WERI-Rb-1 (cell line): ENCODE data around the gene CILP.

Experiments used
- DNase-seq: peaks from one replicate; pipeline ENCODE4 v3.0.0-alpha.2; 2020
- H3K27ac ChIP-seq: fragments of 250-450 bp; sonication (Bioruptor Pico); 2 replicates; pipeline ENCODE4 v1.5.1; 2020; ENCODE audit warnings: mild to moderate bottlenecking, moderate library complexity
- H3K27me3 ChIP-seq: fragments of 250-450 bp; sonication (Bioruptor Pico); 2 replicates; pipeline ENCODE4 v1.5.1; 2021; ENCODE audit warnings: mild to moderate bottlenecking, low read depth, moderate library complexity; ENCODE audit not compliant: insufficient read depth, severe bottlenecking
- H3K36me3 ChIP-seq: fragments of 250-450 bp; sonication (Bioruptor Pico); 2 replicates; pipeline ENCODE4 v1.5.1; 2020; ENCODE audit warnings: mild to moderate bottlenecking, moderate library complexity
- H3K4me3 ChIP-seq: 2 replicates; pipeline ENCODE4 v1.5.1; 2011; ENCODE audit warnings: low read depth, mild to moderate bottlenecking, control low read depth, low read length
- H3K9me3 ChIP-seq: fragments of 250-450 bp; sonication (Bioruptor Pico); 2 replicates; pipeline ENCODE4 v1.5.1; 2021; ENCODE audit warnings: mild to moderate bottlenecking, moderate library complexity; ENCODE audit not compliant: severe bottlenecking
- TF ChIP-seq, protein P1 (sequence below): IDR thresholded peaks from 2 replicates; pipeline ENCODE4 v1.5.1; 2011; ENCODE audit warnings: low read depth, mild to moderate bottlenecking, control low read depth, inconsistent platforms, low read length

The CILP gene

DNA sequence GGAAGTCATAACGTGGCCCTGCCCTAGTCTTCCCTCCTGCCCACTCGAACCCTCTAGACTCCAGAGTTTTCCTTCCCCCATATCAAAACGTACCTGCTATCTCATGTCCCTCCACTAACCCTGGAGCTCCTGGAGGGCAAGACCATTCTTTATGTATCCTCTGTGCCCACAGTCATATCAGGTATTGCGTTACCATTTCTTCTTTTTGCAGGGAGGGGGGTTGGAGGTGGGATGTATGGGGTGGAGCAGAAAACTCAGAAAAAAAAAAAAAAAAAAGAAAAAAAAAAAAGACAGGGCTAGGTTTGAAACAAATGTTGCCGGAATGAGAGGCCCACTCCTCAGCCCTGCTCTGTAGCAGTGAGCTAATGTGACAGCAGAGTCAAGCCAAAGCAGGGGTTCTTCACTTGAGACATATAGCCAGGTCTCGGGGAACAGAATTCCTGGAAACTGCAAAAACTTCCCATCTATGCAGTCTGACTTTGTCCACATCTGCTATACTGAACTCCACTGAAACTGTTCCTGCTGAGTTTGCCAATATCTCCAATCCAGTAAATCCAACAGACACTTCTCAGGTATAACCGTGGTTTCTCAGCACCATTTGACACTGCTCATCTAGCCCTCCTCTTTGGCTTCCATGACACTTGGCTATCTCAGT lies 44.3 kb upstream of the CILP start:
- TF ChIP-seq, protein P1, sequence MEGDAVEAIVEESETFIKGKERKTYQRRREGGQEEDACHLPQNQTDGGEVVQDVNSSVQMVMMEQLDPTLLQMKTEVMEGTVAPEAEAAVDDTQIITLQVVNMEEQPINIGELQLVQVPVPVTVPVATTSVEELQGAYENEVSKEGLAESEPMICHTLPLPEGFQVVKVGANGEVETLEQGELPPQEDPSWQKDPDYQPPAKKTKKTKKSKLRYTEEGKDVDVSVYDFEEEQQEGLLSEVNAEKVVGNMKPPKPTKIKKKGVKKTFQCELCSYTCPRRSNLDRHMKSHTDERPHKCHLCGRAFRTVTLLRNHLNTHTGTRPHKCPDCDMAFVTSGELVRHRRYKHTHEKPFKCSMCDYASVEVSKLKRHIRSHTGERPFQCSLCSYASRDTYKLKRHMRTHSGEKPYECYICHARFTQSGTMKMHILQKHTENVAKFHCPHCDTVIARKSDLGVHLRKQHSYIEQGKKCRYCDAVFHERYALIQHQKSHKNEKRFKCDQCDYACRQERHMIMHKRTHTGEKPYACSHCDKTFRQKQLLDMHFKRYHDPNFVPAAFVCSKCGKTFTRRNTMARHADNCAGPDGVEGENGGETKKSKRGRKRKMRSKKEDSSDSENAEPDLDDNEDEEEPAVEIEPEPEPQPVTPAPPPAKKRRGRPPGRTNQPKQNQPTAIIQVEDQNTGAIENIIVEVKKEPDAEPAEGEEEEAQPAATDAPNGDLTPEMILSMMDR: no peak
- H3K27ac ChIP-seq: no peak overlapping the region
- no peak overlapping the region for H3K4me3 ChIP-seq
- DNase-seq: no peak
- H3K36me3 ChIP-seq: peaks cover 31% of the 10 kb centered on the region
- no peaks in the 10 kb centered on the region for H3K9me3 ChIP-seq
- no peaks in the 10 kb centered on the region for H3K27me3 ChIP-seq

DNA sequence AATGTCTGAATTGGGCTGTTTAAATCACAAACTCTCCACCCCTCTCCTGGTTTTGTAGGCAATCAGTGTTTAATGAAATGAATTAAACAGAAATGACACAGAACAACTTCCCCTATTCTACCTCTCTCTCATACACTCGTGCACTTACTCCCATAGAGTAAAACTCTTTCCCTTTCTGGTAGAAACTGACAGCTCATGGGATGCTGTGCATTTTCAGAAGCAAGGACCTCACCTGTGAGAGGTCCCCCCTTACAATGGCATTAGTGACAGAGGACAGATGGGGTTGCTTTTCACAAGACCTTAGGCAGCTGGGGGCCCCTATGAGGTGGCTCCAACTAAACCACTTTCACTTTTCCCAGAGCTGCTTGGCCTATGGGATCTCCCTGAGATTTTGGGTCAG lies 43.5 kb upstream of the CILP start:
- Histone ChIP-seq H3K9me3 (no peaks in the 10 kb centered on the region), H3K4me3 (no peak overlapping the region), H3K27me3 (no peaks in the 10 kb centered on the region), H3K27ac (no peak overlapping the region), H3K36me3 (peaks cover 25% of the 10 kb centered on the region)
- TF ChIP-seq, protein P1: no peak
- no peak for DNase-seq

DNA sequence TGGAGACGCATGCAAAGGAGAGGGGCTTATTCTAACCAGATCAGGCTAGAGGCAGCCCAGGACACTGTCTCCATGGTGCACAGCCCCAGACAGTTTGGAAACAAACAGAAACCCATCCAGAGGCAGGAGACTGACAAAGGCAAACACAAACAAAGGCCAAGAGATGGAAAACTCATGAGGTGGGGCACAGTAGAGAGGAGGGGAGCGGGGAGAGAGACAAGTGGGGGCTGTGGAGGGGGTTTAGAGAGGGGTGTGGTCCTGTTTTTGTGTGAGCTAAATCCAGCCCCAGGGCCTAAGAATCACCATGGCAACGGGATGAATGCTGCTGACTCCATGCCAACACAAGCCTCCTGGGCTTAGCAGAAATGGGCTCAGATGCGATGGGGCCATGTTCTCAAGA lies 43.1 kb upstream of the CILP start:
- no peaks in the 10 kb centered on the region for H3K9me3 ChIP-seq
- DNase-seq: no peak
- TF ChIP-seq, protein P1: no peak
- H3K36me3 ChIP-seq: peaks cover 22% of the 10 kb centered on the region
- no peak overlapping the region for H3K4me3 ChIP-seq
- H3K27ac ChIP-seq: no peak overlapping the region
- H3K27me3 ChIP-seq: no peaks in the 10 kb centered on the region

DNA sequence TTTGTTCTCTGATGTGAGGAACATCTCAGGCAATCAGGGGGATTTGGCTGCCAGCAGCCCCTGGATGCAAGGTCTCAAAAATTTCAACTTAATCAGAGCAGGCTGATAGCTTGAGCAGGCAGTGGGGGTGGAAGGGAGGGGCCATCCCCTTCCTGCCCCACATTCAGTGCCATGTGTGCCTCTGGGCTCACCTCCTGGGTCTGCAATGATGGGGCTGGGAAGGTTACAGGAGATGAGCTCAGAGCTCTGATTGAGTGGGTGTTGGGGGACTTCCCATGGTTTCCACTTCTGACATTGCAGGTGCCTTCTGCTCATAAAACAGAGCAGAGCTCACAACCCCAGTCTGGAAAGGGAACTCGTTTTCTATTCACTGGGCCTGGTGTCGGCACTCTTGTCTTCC lies 38.4 kb upstream of the CILP start:
- DNase-seq: no peak
- TF ChIP-seq, protein P1: no peak
- Histone ChIP-seq H3K27ac (no peak overlapping the region), H3K9me3 (no peaks in the 10 kb centered on the region), H3K36me3 (peaks cover 3% of the 10 kb centered on the region; the same call in 1 of the 2 replicates), H3K4me3 (no peak overlapping the region), H3K27me3 (no peaks in the 10 kb centered on the region)

DNA sequence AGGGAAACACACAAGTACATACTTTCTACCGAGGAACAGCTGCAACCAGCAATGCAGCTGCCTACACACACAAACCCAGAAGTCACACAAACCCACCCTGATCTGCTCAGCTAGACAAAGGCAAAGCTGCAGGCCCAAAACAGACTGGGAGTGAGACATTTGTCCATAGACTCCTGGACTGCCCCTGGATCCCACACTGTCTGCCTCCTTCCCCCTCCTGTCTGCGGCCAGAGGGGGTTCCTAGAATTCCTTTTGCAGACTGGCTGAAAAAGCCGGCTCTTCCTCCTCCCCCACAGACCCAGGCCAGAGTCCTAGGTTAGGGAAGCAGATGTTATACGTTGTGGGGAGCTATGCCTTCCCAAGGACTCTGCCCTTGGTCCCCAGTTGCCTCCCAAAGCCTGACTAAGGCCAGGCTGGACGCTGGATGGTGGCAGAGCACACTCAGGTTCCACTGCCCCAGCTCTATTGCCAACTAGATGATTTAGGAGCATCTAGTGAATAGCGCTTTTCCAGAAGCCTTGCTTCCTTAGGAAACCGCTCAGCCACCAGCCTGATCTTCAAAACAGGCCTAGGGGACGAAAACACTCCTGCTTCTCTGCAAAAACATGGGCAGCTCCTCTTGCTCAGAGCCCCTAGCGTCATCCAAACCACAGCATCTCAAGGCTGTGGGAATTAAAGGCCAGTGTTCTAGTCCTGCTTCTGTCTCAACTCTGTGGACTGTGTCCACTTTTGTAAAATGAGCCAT lies 37.4 kb upstream of the CILP start:
- Histone ChIP-seq H3K27ac (no peak overlapping the region), H3K27me3 (no peaks in the 10 kb centered on the region), H3K4me3 (no peak overlapping the region), H3K9me3 (no peaks in the 10 kb centered on the region), H3K36me3 (peaks cover 3% of the 10 kb centered on the region; the same call in 1 of the 2 replicates)
- TF ChIP-seq, protein P1: no peak
- DNase-seq: no peak
